ENCODE data around the gene BANF1.

The BANF1 gene, protein sequence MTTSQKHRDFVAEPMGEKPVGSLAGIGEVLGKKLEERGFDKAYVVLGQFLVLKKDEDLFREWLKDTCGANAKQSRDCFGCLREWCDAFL

DNA sequence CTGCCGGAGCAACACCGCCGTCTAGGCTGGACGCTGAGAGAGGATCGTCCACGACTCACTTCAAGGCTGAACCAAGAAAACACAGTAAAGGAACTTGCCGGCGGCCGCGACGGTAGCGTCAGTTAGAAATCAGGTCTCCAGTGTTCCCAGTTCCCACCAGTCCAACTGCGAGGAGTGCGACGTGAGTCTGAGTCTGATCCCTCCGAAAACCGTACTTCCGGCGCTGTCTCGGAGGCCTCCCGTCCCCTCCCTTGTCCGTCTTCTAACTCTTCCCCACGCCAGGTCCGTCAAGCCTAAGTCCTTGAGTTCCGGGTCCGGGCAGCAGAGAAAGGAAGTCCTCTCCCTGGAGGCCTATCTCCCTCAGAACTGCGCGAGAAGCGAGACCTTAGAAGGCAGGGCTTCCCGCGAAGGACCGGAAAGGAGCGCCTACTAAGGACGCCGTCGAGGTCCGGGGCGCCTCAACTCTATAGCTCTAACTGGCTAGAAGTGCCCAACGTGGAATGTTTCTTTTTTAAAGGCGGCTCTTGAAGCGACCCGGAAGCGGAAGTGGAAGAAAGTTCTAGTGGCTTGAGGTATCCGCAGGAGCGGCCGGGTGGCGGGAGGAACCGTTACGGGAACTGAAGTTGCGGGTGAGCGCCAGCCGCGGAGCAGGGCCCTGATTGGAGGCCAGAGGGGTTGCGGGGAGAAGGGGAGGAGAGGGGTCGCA, at the start of gene BANF1, which contains the start of gene EIF1AD:
BANF1 (plus strand) TSS at position 562 of the 706 bp plus-strand sequence. CDS start 748 bp downstream, outside the sequence.
EIF1AD (minus strand) TSS at position 216 of the 706 bp plus-strand sequence. CDS start 1,768 bp downstream, outside the sequence.
- DNase-seq, result peak; percentile 97

DNA sequence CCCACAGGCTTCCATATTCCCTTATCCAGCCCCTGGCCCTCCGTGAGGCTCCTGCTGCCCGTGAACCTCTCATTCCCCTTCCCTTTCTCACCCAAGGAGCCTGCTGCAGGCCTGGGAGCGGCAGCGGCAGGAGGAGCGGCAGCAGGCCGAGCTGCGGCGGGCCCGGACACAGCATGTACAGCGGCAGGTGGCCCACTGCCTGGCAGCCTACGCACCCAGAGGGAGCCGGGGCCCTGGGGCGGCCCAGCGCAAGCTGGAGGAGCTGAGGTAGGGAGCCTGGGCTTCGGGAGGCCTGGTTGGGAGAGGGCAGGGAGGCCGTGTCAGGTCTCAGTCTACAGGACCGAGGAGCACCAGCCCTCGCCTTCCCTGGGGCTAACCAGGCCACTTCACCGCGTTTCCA, 48.8 kb upstream of the BANF1 start:
- DNase-seq, result no peak

DNA sequence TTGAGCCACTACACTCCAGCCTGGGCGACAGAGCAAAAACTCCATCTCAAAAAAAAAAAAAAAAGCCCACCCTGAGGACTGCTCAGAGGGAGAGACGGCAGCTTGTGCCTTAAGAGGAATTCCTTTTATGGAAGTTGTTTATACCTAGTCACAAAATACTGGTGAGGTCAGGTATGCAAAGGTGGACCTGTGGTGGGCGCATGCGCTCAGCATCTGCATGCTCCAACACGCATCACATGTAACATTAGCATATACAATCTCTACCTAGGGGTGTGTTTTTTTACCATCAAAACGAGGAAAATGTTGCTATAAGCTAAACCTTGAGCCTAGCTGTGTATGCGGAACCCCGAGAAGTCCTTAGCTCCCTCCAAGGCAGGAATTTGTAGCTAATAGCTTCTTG, 47.5 kb upstream of the BANF1 start:
- no peak for DNase-seq

DNA sequence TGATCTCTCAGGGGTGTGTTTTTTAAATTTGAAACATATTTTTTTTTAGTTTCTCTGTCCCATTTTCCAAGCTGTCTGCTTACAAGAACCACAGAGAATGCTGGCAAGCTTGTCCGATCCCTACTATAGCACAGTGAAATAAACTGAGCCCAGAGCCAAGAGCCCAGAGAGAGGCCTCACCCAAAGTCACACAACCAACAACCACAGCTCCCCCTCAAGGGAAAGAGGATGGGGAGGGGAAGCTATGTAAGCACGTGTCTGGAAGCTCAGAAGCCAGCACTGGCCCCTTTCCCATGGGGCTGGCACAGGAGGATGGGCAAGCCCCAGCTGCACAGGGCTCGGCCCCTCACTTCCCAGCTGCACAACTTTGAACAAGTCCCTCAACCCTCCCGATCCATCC, 44.0 kb upstream of the BANF1 start:
- DNase-seq, result no peak

DNA sequence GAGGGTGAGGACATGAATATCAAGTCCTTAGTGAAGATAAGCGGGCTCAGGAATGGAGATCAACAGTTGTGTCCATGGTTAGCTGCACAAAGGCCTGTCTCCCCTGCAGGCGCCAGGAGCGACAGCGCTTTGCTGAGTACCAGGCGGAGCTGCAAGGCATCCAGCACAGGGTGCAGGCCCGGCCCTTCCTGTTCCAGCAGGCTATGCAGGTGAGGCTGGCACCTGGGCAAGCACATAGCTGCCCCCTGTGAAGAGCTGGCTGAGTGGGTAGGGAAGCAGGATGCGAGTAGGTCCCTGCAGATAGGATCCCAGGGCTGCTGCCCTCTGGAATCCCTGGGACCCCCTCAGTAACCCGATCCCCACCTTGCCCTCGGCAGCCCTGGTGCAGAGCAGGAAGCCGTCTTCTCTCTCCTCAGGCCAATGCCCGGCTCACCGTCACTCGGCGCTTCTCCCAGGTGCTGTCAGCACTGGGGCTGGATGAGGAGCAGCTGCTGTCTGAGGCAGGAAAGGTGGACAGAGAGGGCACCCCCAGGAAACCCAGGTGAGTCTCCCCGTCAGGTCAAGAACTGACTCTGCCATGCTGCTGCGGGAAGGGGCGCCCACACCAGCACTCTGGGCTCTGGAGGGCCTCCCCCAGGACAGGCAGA, 43.4 kb upstream of the BANF1 start:
- DNase-seq, result no peak

DNA sequence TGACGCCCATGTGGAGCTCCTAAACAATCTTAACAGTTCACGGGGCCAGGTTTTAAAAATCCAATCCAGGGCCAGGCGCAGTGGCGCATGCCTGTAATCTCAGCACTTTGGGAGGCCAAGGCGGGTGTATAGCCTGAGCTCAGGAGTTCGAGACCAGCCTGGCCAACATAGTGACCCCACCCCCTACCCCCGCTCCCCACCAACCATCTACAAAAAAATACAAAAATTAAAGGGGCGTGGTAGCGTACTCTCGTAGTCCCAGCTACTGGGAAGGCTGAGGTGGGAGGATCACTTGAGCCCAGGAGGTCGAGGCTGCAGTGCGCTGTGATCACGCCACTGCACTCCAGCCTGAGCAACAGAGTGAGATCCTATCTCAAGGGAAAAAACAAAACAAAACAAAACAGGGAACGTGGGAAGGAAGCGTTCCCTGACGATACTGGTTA, 41.5 kb upstream of the BANF1 start:
- DNase-seq, result no peak

DNA sequence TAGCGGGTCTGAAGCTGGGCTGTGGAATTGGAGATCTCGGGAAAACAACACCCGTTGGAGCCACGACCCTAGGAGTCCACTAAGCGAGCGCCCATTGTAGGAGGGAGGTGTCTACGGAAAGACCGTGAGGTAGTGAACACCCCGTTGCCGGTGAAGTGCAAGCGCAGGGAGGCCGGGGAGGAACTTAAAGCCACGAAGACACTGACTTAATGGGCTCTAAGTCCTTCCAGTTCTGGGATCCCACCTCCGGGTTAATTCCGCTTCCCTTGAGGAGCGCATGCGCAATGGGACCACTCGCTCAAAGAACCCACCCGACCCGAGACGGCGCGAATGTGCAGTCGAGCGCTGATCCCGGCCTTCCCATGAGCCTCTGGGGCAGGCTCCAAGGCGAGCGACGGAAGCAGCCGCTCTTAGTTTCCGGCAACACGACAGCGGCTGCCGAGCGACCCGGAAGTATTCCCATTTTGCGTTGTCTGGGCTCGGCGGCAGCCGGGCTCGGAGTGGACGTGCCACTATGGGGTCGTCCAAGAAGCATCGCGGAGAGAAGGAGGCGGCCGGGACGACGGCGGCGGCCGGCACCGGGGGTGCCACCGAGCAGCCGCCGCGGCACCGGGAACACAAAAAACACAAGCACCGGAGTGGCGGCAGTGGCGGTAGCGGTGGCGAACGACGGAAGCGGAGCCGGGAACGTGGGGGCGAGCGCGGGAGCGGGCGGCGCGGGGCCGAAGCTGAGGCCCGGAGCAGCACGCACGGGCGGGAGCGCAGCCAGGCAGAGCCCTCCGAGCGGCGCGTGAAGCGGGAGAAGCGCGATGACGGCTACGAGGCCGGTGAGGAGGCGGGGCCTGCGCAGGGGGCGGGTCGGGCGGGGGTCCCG, 40.8 kb upstream of the BANF1 start, which contains the start of gene SART1:
SART1 (plus strand) TSS at position 468 of the 874 bp plus-strand sequence; CDS start at position 515, 47 bp downstream.
- peak; percentile 89 for DNase-seq

DNA sequence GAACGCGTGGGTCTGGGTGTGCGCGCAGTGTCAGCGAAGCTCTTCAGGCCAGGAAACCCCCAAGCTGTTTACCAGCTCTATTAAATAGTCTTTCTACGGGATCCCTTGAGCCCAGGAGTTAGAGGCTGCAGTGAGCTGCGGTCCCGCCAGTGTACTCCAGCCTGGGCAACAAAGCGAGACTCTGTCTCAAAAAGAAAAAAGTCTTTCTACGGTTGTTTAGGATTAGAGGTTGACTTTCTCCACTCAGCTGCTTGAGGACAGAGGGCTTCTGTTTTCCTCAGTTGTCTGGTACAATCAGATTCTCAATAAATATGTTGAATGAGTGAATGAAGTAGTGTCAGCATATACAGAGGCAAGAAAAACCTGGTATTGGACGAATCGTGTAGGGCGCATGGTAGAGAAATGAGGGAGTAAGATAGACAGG, 40.1 kb upstream of the BANF1 start:
- no peak for DNase-seq

DNA sequence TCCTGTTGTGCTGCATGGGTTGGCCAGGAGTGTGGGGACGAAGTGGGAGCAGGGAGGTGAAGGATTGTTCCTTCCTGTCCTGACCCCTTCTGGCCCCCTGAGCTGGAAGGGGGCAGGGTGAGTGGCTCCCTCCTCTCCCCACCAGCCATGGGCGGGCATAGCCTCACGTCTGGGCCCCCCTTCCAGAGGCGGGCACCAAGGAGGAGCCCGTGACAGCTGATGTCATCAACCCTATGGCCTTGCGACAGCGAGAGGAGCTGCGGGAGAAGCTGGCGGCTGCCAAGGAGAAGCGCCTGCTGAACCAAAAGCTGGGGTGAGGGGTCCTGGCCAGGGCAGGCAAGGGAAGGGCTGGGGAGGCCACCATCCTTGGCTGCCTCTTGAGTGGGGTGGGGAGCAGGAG, 37.4 kb upstream of the BANF1 start:
- DNase-seq, result no peak

DNA sequence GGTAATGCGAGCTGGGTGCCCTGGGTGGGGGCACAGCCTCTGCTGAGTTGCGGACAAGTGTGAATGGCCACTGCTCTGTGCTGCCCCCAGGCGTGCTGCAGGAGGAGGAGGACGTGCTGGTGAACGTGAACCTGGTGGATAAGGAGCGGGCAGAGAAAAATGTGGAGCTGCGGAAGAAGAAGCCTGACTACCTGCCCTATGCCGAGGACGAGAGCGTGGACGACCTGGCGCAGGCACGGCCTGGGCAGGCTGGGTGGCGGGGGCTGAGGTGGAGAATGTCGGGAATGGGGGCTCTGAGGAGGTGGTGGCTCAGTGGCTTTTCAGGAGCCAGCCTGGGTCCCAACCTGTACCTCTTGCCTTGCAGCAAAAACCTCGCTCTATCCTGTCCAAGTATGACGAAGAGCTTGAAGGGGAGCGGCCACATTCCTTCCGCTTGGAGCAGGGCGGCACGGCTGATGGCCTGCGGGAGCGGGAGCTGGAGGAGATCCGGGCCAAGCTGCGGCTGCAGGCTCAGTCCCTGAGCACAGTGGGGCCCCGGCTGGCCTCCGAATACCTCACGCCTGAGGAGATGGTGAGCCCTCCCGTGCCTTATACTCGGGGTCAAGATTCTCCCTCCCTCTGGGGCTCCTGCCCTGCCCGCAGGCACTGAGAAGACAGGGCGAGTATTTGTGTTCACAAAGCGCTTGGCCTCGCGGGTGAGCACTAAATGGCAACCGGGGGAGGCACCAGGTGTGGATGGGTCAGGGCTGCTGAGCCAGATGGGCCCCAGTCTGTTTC, 36.1 kb upstream of the BANF1 start:
- DNase-seq, result no peak

DNA sequence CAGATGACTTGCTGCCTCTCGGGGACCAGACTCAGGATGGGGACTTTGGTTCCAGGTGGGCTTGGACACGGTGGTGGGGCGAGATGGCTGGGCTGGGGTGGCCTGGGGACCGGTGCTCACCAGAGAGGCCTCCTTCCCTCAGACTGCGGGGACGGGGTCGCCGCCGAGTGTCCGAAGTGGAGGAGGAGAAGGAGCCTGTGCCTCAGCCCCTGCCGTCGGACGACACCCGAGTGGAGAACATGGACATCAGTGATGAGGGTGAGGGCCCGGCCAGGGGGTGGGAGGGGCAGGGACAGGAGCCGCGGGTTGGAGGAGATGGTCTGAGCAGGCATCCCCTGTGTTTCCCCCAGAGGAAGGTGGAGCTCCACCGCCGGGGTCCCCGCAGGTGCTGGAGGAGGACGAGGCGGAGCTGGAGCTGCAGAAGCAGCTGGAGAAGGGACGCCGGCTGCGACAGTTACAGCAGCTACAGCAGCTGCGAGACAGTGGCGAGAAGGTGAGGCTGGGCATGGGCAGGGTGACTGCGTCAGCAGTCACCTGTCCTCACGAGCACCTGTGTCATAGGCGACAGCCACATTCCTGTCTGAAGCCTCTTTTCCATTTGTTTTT, 34.9 kb upstream of the BANF1 start:
- no peak for DNase-seq

DNA sequence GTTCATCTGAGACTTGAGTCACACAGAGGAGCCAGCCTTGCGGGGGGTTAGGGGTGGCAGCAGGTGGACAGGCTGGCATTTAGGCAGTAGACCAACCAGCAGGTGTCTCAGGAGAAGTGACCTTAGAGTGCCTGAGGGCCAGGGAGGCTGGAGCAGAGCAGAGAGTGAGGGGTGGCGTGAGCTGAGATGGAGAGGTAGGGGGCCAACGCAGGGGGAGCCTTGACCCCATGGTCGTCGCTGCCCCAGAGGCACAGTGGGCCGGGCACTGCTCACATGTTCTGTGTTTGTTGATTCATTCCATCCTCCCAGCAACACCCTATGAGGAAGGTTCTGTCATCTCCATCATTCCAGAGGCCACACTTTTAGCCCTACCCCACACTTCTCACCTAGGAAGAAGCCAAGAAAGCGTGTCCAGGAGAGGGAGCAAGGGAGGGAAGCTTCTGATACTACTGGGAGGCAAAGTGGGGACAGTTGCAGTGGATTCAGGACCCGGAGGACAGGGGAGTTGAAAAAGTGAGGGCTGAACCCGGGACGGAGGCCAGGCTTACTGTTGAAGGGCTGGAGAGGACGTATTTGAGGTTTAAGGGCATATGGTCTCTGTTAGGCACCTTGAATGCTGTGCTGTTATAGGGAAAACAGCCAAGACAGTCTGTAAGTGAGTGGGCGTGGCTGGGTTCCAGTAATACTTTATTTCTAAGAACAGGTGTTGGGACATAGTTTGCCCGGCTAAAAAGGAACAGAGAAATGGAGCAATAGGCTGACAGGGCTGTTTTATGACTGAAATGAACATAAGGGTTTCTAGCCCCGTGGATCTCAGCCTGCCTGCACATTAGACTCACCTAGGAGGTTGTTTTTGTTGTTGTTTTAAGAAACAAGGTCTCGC, 33.5 kb upstream of the BANF1 start:
- DNase-seq, result no peak

DNA sequence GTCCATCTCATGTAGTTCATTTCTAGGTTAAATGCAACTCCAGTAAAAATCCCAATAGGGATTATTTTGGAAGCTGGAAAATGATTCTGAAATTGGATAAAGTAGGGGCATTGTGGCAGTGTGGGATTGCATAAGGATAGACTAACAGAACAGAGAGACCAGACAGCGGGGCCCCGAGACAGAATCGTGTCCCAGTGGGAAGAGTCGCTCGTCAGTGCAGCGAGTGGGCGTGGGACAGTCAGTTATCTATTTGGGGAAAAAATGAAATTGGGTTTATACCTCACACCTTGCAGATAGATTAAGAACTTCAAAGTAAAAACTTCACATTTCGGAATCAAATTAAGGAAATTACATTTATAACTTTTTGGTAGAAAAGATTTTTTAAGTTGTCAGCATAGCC, 30.2 kb upstream of the BANF1 start:
- no peak for DNase-seq

DNA sequence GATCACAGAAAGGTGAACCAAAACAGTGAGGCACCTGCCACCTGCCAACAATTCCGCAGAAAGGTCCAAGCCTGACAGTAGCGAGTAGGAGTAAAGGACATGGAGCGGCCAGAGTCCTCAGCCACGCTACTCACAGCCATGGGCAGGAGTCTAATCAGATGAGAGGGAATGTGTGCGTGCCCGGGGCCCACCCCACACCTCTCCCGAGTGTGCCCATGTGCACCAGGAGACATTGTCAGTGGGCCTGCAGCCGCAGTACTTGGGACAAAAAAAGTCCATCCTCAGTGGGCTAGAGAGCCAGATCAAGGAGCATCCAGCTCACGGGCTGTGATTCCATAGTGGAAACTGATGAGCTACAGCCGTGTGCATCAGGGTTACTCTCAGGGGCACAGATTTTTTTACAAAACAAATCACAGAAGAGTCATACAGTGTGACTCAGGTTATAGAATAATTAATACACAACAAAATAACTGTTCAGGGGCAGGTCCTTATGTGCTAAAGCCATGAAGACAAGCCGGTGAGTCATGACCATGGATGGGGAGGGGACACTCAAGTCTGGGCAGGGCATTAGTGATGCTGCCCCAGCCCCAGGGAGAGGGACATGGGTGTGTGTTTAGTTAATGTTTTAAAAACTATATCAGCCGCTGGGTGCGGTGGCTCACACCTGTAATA, 28.7 kb upstream of the BANF1 start:
- no peak for DNase-seq

DNA sequence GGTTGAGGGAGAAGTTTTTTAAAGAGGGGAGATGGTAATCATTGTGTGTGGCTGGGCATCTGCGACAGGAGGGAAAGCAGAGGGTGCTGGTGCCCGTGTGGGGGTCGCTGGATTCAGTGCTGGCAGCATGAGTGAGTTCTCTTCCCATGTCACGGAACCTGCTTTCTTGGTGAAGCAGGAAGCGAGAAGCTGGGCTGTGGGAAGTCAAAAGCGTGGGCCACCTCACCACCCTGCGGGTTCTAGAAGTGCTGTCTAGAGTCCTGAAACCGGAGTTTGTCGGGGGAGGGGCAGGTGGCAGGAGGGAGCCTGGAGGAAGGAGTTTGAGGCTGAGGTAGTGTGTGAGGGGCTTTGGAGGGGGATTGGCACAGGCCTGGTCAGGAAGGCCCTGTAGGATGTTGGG, 26.5 kb upstream of the BANF1 start:
- no peak for DNase-seq

DNA sequence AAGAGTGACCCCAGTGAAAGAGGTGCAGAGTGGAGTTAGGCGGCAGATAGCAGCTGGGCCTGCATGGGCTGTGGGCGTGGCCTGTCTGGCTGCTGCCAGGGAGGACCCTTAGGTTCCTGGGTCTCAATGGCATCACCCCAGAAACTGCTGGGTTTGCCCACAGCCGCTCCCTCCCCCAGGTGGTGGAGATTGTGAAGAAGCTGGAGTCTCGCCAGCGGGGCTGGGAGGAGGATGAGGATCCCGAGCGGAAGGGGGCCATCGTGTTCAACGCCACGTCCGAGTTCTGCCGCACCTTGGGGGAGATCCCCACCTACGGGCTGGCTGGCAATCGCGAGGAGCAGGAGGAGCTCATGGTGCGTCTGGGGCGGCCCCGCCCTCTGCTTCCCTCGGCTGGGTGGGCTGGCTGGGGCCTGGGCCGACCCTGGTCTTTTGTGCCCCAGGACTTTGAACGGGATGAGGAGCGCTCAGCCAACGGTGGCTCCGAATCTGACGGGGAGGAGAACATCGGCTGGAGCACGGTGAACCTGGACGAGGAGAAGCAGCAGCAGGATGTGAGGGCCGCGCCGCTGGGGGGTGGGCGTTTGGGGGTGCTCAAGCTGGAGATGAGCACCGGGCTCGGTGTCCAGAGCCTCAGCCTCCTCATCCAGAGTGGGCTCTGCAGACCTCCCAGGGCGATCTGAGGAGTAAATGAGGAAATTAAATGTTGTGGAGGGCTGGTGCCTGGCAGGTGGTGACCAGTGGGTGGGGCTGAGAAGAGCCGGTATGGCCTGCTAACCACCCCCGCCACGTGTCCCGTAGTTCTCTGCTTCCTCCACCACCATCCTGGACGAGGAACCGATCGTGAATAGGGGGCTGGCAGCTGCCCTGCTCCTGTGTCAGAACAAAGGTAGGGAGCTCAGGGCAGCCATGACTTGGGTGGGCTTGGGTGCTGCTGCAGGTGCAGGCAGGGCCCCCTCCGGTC, 25.8 kb upstream of the BANF1 start:
- no peak for DNase-seq

DNA sequence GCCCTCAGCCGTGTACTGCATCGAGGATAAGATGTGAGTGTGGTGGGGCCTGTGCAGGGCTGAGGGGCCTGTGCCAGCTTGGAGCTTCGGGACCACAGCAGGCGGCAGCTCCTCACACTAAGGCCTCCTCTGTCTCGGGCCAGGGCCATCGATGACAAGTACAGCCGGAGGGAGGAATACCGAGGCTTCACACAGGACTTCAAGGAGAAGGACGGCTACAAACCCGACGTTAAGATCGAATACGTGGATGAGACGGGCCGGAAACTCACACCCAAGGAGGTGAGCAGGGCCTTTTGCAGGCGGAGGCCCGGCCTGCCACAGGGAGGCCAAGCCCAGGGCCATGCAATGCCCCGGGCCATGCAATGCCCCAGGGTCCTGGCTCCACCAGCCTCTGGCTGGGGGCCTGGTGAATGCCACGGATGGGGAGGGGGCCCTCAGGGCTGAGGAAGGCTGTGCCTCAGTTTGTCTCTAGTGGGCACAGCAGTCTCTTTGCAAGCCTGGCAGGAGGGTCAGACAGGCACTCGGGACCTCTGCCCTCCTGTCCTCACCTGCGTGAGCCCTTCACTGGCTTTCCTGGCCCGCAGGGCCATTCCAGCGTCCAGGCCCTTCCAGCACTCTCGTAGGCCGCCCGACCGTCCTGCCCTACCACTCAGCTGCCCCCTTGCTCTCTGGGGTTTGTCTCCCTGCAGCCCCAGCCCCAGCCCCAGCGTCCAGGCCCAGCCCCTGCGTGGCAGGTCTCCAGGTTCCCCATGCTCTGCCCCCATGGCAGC, 24.5 kb upstream of the BANF1 start:
- DNase-seq, result no peak
